Hindlimb muscle (tissue), 1 donor: ENCODE measurements around the gene GIGYF2. TPM values are rescaled to one million over a fixed set of nuclear protein-coding genes. Genes with fewer than 3 reads are reported as not detected.
A peak's percentile ranks its signal among the peaks of the same experiment; 100 is the strongest.

Experiments
- DNase-seq: peaks from one replicate; pipeline ENCODE4 v3.0.0-alpha.2; 2013
- polyA plus RNA-seq: library from polyadenylated mRNA; unstranded; fragments of 120-200 nt; gene quantifications from one replicate; pipeline ENCODE4 v1.2.1, GENCODE V29; 2013; ENCODE audit not compliant: insufficient read length

The GIGYF2 gene
- polyA plus RNA-seq, 1 donor: 41.3 TPM

- DNase-seq: no peak
Observed at GRCh38 chr2:232866104-232866503, 169.0 kb downstream of the GIGYF2 start.

GRCh38 chr2:232869138-232870017, 172.2 kb downstream of the GIGYF2 start:
- DNase-seq: no peak

- DNase-seq: no peak
Observed at GRCh38 chr2:232870018-232870765, 173.1 kb downstream of the GIGYF2 start, which contains the start of gene SNORC. Gene SNORC (plus strand): TSS chr2:232870264. CDS start chr2:232870342, 78 bp downstream.

- no peak for DNase-seq
Observed at GRCh38 chr2:232870766-232871371, 173.7 kb downstream of the GIGYF2 start.

GRCh38 chr2:232871418-232871834, 174.3 kb downstream of the GIGYF2 start:
- DNase-seq: no peak

GRCh38 chr2:232871835-232872736, 175.0 kb downstream of the GIGYF2 start:
- no peak for DNase-seq

- no peak for DNase-seq
Observed at GRCh38 chr2:232872826-232873225, 175.7 kb downstream of the GIGYF2 start.

GRCh38 chr2:232873292-232873908, 176.3 kb downstream of the GIGYF2 start:
- no peak for DNase-seq

- no peak for DNase-seq
Observed at GRCh38 chr2:232873909-232874641, 176.9 kb downstream of the GIGYF2 start.

GRCh38 chr2:232874677-232875223, 177.6 kb downstream of the GIGYF2 start:
- no peak for DNase-seq

GRCh38 chr2:232875256-232876121, 178.4 kb downstream of the GIGYF2 start:
- DNase-seq: no peak

- DNase-seq: peak; percentile 38
Observed at GRCh38 chr2:232876161-232876977, 179.2 kb downstream of the GIGYF2 start.

- DNase-seq: no peak
Observed at GRCh38 chr2:232876978-232877441, 179.9 kb downstream of the GIGYF2 start.

- DNase-seq: no peak
Observed at GRCh38 chr2:232877940-232878511, 180.9 kb downstream of the GIGYF2 start.

- no peak for DNase-seq
Observed at GRCh38 chr2:232878855-232879617, 181.9 kb downstream of the GIGYF2 start.

GRCh38 chr2:232879618-232880494, 182.7 kb downstream of the GIGYF2 start:
- no peak for DNase-seq
